VCaP (cell line): Measurements from ENCODE around the gene CFAP410.

Source experiments
- H3K27ac ChIP-seq: fragments of 450-650 bp; 2 replicates; pipeline ENCODE4 v1.5.1; 2017
- TF ChIP-seq, protein P1 (sequence below): fragments of 450-650 bp; conservative IDR thresholded peaks from 2 replicates; pipeline ENCODE4 v1.5.1; 2017; ENCODE audit warnings: mild to moderate bottlenecking, moderate library complexity

CFAP410 gene

DNA sequence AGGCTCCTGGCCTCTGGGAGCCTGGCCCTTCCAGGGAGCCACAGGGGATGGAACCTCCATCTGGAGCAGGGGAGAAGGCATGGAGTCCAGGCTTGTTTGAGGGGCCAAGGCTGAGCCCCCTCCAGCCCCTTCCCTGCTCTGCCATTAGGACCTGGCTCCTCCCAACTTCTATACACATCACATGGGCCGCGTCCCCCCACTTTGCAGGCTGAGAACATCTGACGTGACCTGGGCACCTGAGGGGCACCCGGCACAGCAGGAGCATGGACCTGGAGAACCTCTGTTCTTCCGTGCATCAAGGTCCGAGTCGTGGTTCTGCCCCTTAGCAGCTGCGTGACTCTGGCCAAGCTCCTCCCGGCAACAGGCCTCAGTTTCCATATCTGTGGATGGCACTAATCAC lies 57.4 kb downstream of the CFAP410 start:
- TF ChIP-seq, protein P1, sequence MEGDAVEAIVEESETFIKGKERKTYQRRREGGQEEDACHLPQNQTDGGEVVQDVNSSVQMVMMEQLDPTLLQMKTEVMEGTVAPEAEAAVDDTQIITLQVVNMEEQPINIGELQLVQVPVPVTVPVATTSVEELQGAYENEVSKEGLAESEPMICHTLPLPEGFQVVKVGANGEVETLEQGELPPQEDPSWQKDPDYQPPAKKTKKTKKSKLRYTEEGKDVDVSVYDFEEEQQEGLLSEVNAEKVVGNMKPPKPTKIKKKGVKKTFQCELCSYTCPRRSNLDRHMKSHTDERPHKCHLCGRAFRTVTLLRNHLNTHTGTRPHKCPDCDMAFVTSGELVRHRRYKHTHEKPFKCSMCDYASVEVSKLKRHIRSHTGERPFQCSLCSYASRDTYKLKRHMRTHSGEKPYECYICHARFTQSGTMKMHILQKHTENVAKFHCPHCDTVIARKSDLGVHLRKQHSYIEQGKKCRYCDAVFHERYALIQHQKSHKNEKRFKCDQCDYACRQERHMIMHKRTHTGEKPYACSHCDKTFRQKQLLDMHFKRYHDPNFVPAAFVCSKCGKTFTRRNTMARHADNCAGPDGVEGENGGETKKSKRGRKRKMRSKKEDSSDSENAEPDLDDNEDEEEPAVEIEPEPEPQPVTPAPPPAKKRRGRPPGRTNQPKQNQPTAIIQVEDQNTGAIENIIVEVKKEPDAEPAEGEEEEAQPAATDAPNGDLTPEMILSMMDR = no peak
- H3K27ac ChIP-seq = no peak overlapping the region

DNA sequence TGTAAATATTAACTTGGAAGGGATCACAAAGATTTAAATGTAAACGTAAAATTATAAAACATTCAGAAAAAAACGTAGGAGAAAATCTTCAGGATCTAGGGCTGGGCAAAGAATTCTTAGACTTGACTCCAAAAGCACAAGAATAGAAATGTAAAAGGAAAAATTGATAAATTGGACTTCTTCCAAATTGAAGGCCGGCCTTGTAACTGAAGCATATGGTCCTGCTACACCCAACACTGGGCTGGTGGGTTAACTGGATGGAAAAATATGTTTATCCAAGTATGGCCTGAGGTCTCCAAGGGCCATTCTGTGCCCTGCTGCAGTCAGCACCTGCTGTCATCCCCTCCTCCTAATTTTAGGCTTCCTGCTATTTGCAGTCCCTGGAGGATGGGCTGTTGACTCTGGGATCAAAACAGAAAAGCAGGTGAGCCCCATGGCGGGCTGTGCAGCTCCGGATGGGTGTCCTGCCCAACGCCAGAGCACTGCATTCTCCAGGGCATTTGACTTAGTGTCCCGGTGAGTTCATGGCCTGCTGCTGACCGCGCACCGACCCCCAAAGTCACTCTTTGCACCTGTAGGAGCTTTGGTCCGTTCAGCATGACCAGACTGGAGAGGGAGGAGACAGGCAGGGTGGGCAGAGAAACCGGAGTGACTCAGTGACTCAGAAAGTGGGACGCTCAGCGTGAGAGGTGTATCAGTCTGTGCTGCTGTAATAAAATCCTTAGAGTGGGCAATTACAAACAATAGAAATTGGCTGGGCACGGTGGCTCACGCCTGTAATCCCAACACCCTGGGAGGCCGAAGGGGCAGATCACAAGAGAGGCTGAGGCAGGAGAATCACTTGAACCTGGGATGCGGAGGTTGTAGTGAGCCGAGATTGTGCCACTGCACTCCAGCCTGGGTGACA lies 59.6 kb downstream of the CFAP410 start:
- H3K27ac ChIP-seq = no peak overlapping the region
- TF ChIP-seq, protein P1 = no peak
